Hepatic stellate cell (primary cell): ENCODE measurements around the gene SLC9A7.
A peak's percentile ranks its signal among the peaks of the same experiment; 100 is the strongest.
"Not testable (repeated sequence)": the region's sequence is repeated elsewhere in the genome, so short reads cannot be mapped to it uniquely, and the experiment has no call there.

Experiments used
- DNase-seq: peaks from one replicate; pipeline ENCODE4 v3.0.0; 2011; ENCODE audit warnings: low spot score

Gene SLC9A7

GRCh38 chrX:46758956-46759644, at the start of gene SLC9A7:
Gene SLC9A7, minus strand, starts transcription at chrX:46759118. Its CDS starts 89 bp downstream, at chrX:46759029.
- peak; percentile 39 for DNase-seq

- DNase-seq, result no peak
Observed at GRCh38 chrX:46805270-46805669, 46.4 kb upstream of the SLC9A7 start.

GRCh38 chrX:46803140-46803539, 44.2 kb upstream of the SLC9A7 start:
- no peak for DNase-seq

DNA sequence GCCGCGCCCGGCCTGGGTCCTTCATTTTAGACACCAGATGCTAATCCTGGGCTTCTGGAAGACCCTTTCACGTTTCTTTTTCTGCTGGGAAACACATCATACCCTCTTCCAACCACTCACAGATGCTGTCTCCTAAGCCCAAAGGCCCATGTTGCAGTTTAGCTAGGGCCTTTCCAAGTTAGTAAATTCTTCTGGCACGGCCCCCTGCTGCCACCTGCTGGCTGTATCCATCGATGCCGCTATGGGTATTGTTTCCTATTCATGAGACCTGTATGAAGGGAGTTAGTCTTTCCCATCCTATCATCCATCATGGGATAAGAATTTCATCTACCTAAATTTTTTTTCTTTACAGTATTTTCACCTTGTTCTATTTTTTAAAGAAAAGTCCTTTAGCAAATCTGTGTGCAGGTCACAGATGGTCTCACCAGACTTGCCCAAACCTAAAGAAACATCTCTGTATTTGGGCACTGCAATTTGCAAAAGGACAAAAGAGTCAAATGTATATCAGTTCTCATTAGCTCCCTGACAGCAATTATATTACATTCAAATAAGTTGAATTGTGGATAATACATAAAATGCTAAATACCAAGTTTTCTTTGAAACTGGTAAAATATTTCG, 37.8 kb upstream of the SLC9A7 start:
- DNase-seq, result peak; percentile 53

DNA sequence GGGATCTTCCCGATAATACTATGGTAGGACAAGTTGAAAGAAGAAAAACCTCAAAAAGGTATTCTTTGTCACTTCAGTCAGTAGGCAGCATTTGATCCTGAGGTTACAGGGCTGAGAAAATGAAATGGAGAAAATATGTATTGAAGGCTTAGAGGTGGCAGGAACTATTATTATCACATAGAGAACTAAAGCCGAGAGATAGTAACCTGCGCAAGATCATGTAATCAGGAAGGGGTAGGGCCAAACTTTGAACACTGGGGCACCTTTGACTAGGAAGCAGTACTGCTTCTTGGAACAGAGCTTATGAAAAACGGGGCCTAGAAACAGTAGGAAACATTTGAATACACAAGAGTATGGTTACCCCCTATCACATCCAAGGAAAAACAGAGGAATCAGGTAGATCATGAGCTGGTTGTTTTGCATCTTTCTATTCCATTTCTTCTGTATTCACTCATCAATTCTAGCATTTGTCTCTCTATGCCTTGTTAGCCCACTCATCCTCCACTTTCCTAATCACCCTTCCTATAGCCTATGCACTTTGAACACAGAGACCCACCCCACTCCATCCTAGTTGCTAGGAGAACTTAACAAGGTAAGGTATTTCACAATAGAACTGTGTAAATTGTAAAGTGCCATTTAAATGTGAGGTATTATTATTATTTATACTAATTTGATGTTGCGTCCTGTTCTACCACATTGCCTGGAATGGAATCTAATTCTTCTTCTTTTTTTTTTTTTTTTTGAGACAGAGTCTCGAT, 34.6 kb upstream of the SLC9A7 start:
- DNase-seq, result no peak

DNA sequence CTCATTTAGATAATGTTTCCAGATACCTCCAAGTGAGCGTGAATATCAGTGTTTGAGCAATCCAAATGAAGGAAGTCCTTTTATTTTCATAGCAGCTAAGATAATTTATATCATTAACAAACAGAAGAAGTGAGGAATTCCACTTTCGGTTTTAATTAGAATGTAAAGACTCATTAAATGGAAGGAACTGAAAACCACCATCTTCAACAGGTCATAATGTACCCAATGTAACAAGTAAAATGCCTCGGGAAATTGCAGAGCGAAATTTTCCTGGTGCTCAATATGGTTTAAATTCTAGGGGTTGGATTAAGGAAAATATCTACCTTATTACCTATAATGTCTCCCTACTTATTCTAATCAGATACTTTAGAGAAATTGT, 33.9 kb upstream of the SLC9A7 start:
- DNase-seq, result no peak

DNA sequence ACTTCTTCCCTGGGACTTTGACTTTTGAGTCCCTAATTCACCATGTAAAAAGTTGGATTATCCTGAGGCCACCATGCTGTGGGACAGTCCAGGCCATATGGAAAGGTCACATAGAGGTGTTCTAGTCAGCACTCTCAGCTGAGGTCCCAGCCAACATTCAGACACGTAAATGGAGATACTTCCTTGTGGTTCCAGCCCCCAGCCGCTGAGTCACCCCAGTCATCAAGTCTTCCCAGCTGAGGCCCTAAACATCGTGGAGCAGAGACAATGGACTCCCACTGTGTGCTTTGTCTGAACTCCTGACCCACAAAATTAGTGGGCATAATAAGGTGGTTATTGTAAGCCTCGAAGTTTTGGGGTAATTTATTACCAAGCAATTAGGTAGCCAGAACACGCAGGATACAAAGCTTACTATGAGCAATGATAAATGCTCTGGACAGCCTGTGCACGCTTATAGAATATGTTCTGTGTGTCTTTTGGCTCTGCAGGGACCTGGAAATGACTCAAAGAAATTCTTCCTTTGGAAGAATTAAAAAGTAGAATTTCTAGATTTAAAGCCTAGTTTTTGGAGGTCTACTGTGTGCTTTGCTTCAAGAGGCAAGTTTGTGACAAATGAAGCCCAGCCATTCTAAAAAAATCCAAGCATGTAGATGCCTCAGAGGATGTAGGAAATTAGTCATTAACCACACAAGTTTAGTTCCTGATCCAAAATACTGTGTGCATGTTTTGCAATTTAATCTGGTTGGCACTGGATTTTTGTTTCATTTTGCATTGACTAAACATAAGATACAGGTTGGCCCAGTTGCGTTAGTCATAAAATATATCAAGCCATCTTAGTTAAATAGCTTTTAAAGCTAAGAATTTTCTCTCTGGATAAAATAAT, 33.2 kb upstream of the SLC9A7 start:
- peak; percentile 59 for DNase-seq

DNA sequence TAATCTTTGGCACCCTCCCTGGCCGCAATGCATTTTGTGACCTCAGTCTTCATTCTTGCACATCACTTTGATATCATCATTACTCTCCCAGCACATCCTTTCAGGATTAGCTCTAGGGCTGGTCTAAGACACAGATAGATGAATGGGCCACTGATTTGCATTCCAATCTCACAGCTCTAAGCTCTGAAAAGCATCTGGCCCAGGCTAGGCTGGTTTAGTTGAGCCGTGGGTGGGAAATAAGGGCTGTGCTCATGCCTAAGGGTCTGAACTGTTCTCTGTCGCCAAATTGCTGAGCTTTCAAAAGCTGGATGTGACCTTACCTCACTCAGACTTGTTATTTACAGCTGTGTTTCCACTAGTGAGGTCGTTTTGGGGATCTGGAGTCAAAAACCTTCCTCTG, 30.0 kb upstream of the SLC9A7 start:
- peak; percentile 7 for DNase-seq

DNA sequence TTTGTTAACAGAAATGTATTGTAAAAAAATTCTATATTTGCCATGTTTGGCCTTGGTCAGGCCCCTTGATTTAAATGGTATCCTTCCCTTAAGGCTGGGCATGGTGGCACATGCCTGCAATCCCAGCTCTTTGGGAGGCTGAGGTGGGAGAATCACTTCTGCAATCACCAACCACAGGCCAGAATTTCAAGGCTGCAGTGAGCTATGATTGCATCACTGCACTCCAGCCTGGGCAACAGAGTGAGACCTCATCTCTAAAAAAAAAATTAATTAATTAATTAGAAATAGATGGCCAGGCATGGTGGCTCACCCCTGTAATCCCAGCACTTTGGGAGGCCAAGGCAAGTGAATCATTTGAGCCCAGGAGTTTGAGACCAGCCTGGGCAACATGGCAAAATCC, 25.5 kb upstream of the SLC9A7 start:
- not testable (repeated sequence) for DNase-seq

GRCh38 chrX:46782034-46782433, 23.1 kb upstream of the SLC9A7 start:
- no peak for DNase-seq

DNA sequence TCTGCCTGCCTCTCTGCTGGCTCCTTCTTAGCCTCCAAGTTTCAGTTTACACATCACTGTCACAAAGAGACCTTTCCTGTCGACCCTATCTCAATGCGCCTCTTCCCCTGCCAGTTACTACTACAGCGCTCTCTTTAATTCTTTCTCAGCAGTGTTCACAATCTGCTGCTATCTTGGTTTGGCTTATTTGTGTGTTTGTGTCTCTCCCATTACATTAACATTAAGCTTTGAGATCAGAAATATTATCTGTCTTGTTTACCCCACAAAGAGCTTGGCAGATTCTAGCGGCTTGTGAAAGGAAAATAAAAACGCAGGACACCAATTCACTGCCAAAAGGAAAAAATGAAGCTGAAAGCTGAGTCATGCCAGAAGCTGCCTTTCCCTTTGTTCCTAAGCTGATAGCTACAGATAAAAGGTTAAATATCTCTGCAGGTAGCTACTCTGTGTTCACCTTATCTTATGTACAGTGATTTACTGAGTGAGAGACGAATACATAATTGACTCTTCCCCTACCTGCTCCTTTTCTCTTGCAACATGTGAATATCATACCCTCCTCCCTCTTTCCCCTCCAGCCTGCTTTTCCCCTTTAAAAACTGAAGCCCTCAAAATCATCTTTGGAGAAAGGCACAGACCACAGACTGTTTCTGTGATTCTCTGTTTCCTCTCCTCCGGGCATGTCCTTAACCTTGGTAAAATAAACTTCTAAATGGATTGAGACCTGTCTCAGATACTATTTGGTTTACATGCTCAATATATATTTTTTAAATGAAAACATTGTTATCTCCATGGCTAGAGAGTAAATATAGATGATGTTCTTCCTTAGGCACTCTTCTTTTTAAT, 19.3 kb upstream of the SLC9A7 start:
- no peak for DNase-seq

GRCh38 chrX:46770817-46771163, 11.9 kb upstream of the SLC9A7 start:
- DNase-seq, result peak; percentile 38

DNA sequence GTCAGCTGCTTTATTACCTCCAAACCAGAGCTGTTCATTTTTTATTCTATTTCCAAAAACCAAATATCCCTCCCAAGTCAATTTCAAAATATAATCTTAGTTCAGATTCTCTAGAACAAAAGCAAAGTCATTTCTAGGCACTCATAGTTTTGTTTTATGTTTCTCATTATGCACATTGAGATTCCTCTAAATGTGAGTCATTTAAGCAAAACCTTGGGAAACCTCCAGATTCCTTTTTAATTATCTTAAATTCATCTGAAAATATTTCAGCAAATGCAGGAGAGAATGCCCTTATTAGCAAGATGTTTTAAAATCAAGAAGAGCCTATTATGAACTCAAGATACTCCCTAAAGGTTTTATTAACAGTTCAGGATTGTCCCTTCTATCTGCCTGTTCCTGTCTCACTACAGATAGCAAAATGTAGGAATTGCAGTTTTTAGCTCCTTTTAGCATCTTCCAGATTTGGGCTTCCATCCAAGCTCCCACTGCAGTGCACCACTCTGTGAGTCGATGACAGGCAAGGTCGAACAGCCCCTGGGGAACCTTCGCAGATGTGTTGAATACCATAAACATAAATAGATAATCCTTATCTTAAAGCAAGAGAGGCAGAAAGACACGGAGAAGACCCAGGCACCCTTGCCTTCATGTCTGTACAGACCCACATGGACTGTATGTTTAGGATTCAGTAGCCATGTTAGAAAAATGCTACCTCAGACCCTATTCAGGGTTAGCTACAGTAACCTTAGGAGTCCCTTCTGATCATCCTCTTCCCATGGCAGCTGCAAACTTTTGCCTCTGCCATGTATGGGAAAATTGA, 11.3 kb upstream of the SLC9A7 start:
- DNase-seq, result no peak

GRCh38 chrX:46762963-46763362, 4.0 kb upstream of the SLC9A7 start:
- DNase-seq, result no peak

DNA sequence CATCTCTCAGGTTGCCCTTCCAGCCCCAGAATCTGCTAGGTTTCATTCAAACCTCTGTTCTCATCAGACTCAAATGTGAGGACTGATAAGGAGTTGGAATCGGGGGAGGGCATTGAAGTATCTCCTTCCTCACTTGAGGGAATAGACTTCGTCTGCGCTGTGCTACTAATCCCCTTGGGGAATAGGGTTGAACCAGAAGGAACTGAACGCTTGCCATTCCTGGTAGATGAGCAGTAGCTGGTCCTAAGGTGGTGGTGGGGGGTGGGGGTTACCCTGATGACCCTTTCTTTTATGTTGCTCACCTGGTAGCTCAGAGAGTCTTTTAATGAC, 692 bp upstream of the SLC9A7 start:
- DNase-seq, result peak; percentile 9

GRCh38 chrX:46758163-46758955, 559 bp downstream of the SLC9A7 start:
- no peak for DNase-seq

DNA sequence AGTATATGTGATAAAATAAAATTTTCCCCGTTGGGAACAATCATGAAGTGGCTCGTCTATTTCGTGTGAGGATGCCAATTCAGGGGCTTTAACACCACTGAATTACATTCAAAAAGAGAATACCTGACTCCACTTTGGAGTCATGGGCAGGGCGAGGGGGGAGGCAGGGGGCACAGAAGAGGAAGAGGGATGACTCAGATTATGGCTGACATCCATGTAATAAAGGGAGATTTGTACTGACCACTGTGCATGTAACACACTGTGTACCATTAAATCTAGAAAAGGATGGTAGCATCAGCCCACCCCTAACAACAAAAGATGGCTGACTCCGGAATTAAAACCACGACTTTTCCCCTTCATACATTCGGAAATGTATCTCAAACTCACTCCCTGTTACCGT, 1.3 kb downstream of the SLC9A7 start:
- DNase-seq, result no peak

DNA sequence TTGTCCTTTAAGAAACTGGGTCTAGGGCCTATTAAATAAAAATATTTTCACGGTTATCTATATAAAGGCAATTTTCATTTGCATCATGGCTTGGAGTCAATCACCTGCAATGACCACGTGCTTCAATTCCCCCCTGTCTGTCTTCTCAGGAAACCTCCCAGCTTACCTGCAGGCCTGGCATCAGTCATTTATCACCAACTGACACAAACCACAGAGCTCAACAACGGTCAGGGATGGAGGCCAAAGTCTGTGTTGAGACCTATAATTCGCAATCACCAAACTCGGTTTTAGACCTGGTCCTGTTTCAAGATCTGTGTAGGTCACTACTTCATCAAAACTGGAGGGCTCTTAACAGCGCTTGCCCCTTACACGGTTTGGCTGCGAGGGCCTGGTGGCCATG, 1.9 kb downstream of the SLC9A7 start:
- DNase-seq, result no peak

DNA sequence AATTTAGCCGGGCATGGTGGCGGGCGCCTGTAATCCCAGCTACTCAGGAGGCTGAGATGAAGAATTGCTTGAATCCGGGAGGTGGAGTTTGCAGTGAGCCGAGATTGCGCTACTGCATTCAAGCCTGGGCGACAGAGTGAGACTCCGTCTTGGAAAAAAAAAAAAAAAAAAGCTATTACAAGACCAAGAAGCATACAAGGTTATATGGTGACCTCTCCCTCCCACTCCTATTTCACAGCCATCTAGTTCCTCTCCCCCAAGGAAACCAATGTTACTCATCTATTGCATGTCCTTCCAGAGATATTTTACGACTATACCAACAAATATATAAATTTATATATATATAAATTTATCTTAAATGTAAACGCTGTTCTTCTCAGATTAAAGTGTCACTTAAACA, 3.2 kb downstream of the SLC9A7 start:
- DNase-seq, result no peak

DNA sequence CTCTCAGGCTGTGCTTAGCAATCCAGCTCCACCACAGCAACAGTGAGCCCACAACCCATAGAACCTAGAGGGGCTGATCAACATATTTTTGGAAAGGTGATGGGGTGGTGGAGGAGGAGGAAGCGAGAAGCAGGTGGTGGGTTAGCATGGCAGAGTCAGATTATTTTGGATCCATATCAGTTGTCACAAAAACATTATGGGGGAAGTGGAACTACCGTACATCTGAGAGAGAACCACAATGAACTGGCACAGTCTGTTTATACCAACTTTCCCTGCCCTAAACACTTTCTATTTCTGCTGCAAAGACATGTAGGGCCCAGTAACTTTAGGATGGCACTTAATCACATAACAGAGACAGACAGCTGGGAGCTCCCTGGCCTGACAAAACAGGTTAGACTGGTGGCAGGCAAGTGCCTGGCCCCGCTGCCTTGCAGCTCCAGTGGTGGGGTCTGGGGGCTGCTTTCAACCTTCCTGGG, 4.3 kb downstream of the SLC9A7 start:
- DNase-seq, result no peak
